Parathyroid adenoma (tissue), 2 donors: ENCODE results near the gene DCLK2.

ENCODE experiments used
- H2AFZ ChIP-seq: fragments of 300-600 bp; sonication (generic); one replicate; pipeline ENCODE4 v1.7.0; 2017; ENCODE audit warnings: antibody characterized with exemption, mild to moderate bottlenecking
- H3K27ac ChIP-seq: fragments of 300-600 bp; sonication (generic); one replicate; pipeline ENCODE4 v1.7.0; 2017
- H3K27me3 ChIP-seq: fragments of 300-600 bp; sonication (generic); one replicate; pipeline ENCODE4 v1.7.0; 2017; ENCODE audit warnings: low read length; ENCODE audit not compliant: control insufficient read depth, insufficient read depth
- H3K36me3 ChIP-seq: fragments of 300-600 bp; sonication (generic); one replicate; pipeline ENCODE4 v1.7.0; 2017; ENCODE audit warnings: low read length; ENCODE audit not compliant: control insufficient read depth, insufficient read depth
- H3K4me1 ChIP-seq: fragments of 300-600 bp; sonication (generic); one replicate; pipeline ENCODE4 v1.7.0; 2017; ENCODE audit warnings: control low read depth
- H3K4me2 ChIP-seq: fragments of 300-600 bp; sonication (generic); one replicate; pipeline ENCODE4 v1.7.0; 2017; ENCODE audit warnings: low read length
- H3K4me3 ChIP-seq: fragments of 300-600 bp; sonication (generic); one replicate; pipeline ENCODE4 v1.7.0; 2017; ENCODE audit warnings: low read depth, low read length
- H3K79me2 ChIP-seq: fragments of 300-600 bp; sonication (generic); one replicate; pipeline ENCODE4 v1.7.0; 2017; ENCODE audit warnings: control low read depth
- H3K9ac ChIP-seq: fragments of 300-600 bp; sonication (generic); one replicate; pipeline ENCODE4 v1.7.0; 2017; ENCODE audit warnings: mild to moderate bottlenecking
- H3K9me3 ChIP-seq: fragments of 300-600 bp; sonication (generic); one replicate; pipeline ENCODE4 v1.7.0; 2017; ENCODE audit warnings: low read length; ENCODE audit not compliant: control insufficient read depth
- CTCF ChIP-seq: fragments of 300-600 bp; sonication (generic); IDR thresholded peaks from one replicate; pipeline ENCODE4 v1.7.0; 2017; ENCODE audit warnings: antibody characterized with exemption, mild to moderate bottlenecking
- donor health status: primary hyperparathyroidism.

The DCLK2 gene

GRCh38 chr4:150055467-150055866 is 22.8 kb upstream of the DCLK2 start:
- no peaks in the 10 kb centered on the region for H3K36me3 ChIP-seq
- H2AFZ ChIP-seq, result no peak overlapping the region
- H3K4me3 ChIP-seq, result no peak overlapping the region
- no peak overlapping the region for H3K27ac ChIP-seq
- H3K9ac ChIP-seq, result no peak overlapping the region
- no peak for TF ChIP-seq CTCF
- no peaks in the 10 kb centered on the region for H3K27me3 ChIP-seq
- H3K9me3 ChIP-seq, result no peaks in the 10 kb centered on the region
- H3K79me2 ChIP-seq, result no peaks in the 10 kb centered on the region
- no peak overlapping the region for H3K4me2 ChIP-seq
- H3K4me1 ChIP-seq, result no peaks in the 10 kb centered on the region

GRCh38 chr4:150056569-150056968 is 21.7 kb upstream of the DCLK2 start:
- Histone ChIP-seq H3K36me3 (no peaks in the 10 kb centered on the region), H3K4me3 (no peak overlapping the region), H3K27me3 (no peaks in the 10 kb centered on the region), H2AFZ (no peak overlapping the region), H3K4me1 (no peaks in the 10 kb centered on the region), H3K27ac (no peak overlapping the region), H3K9me3 (no peaks in the 10 kb centered on the region), H3K79me2 (no peaks in the 10 kb centered on the region), H3K4me2 (no peak overlapping the region), H3K9ac (no peak overlapping the region)
- TF ChIP-seq CTCF, result no peak

DNA sequence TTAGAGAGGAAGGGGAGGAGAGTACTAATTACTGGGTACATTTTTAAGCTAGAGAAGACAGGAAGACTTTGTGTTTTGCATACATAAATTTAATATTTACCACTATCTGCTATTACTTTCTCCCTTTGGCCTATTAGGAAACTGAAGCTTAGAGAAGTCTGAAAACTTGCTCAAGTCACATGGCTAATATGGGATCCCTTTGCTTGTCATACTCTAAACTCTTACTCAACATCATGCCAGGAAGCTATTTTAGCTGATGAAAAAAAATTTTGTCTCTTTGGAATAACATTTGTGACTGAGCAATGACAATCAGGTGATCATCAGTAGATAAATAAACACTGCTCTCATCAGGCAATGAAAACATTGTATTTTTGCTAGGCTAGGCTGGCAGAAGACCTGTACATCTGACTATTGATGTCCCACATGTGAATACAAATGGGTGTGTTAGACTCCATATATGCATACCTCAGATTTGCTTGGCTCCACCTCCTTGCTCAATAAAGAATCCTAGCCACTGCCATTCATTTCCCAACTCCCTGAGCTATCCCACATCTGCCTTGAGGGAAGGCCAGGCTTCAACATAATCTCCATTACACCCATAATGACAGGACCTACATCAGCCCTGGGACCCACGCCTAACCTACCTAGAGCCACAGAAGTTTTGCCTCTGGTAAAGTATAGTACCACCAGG is 17.0 kb upstream of the DCLK2 start:
- no peak overlapping the region for H2AFZ ChIP-seq
- no peak overlapping the region for H3K9ac ChIP-seq
- no peaks in the 10 kb centered on the region for H3K36me3 ChIP-seq
- TF ChIP-seq CTCF, result no peak
- H3K4me3 ChIP-seq, result no peak overlapping the region
- H3K9me3 ChIP-seq, result no peaks in the 10 kb centered on the region
- no peak overlapping the region for H3K27ac ChIP-seq
- H3K79me2 ChIP-seq, result no peaks in the 10 kb centered on the region
- H3K4me1 ChIP-seq, result no peaks in the 10 kb centered on the region
- H3K4me2 ChIP-seq, result no peak overlapping the region
- H3K27me3 ChIP-seq, result no peaks in the 10 kb centered on the region

- no peaks in the 10 kb centered on the region for H3K9me3 ChIP-seq
- H3K4me2 ChIP-seq, result no peak overlapping the region
- no peaks in the 10 kb centered on the region for H3K4me1 ChIP-seq
- no peaks in the 10 kb centered on the region for H3K36me3 ChIP-seq
- no peaks in the 10 kb centered on the region for H3K79me2 ChIP-seq
- TF ChIP-seq CTCF, result no peak
- no peak overlapping the region for H3K4me3 ChIP-seq
- no peak overlapping the region for H3K9ac ChIP-seq
- no peak overlapping the region for H3K27ac ChIP-seq
- no peaks in the 10 kb centered on the region for H3K27me3 ChIP-seq
- H2AFZ ChIP-seq, result no peak overlapping the region
Measured at GRCh38 chr4:150063128-150063527, 15.1 kb upstream of the DCLK2 start.

- Histone ChIP-seq H3K36me3 (no peaks in the 10 kb centered on the region), H3K4me2 (no peak overlapping the region), H3K9ac (no peak overlapping the region), H3K27ac (no peak overlapping the region), H2AFZ (no peak overlapping the region), H3K4me3 (no peak overlapping the region), H3K79me2 (no peaks in the 10 kb centered on the region), H3K9me3 (no peaks in the 10 kb centered on the region), H3K4me1 (no peaks in the 10 kb centered on the region), H3K27me3 (no peaks in the 10 kb centered on the region)
- no peak for TF ChIP-seq CTCF
Measured at GRCh38 chr4:150065740-150066139, 12.5 kb upstream of the DCLK2 start.
